Anterior cingulate cortex (tissue), 58 donors: Measurements from ENCODE around the gene FGF2.

Experiments
- DNase-seq, 58 donors: peaks; one replicate each; lab custom pipeline; 2025; lab: John Stamatoyannopoulos, UW

Gene FGF2

GRCh38 chr4:122882857-122883735, 56.5 kb downstream of the FGF2 start:
- DNase-seq, result no peak

- DNase-seq, result no peak
These were observed 57.9 kb downstream of the FGF2 start for GRCh38 chr4:122884499-122884898.

GRCh38 chr4:122889726-122890125, 63.1 kb downstream of the FGF2 start:
- no peak for DNase-seq

- DNase-seq, result no peak
These were observed 63.6 kb downstream of the FGF2 start for GRCh38 chr4:122890147-122890795.

- peak in 1 of 58 donors; percentile 3 for DNase-seq
These were observed 68.2 kb downstream of the FGF2 start for GRCh38 chr4:122894827-122895226.

- no peak for DNase-seq
These were observed 68.8 kb downstream of the FGF2 start for GRCh38 chr4:122895336-122895995.

- no peak for DNase-seq
These were observed 69.6 kb downstream of the FGF2 start for GRCh38 chr4:122896270-122896669.

GRCh38 chr4:122898370-122899150, 71.9 kb downstream of the FGF2 start:
- DNase-seq, result peak in 3 of 58 donors; percentile 5 to 32 (median 6)

- DNase-seq, result no peak
These were observed 73.1 kb downstream of the FGF2 start for GRCh38 chr4:122899682-122900081.

GRCh38 chr4:122900314-122900713, 73.7 kb downstream of the FGF2 start:
- no peak for DNase-seq

- no peak for DNase-seq
These were observed 74.8 kb downstream of the FGF2 start for GRCh38 chr4:122901247-122902010.

- DNase-seq, result no peak
These were observed 77.2 kb downstream of the FGF2 start for GRCh38 chr4:122903766-122904288.

- no peak for DNase-seq
These were observed 80.3 kb downstream of the FGF2 start for GRCh38 chr4:122906859-122907305.

GRCh38 chr4:122908223-122908622, 81.6 kb downstream of the FGF2 start:
- DNase-seq, result no peak

GRCh38 chr4:122909683-122910082, 83.1 kb downstream of the FGF2 start:
- no peak for DNase-seq

- no peak for DNase-seq
These were observed 85.0 kb downstream of the FGF2 start for GRCh38 chr4:122911588-122911987.

- DNase-seq, result no peak
These were observed 86.4 kb downstream of the FGF2 start for GRCh38 chr4:122912810-122913575.

- peak in 2 of 58 donors; percentile 4 to 7 for DNase-seq
These were observed 87.8 kb downstream of the FGF2 start for GRCh38 chr4:122914292-122914904.
